AG04450 (cell line): ENCODE data around the gene STXBP5. TPM values are rescaled to one million over a fixed set of nuclear protein-coding genes. Genes with fewer than 3 reads are reported as not detected.

Experiments used
- CTCF ChIA-PET: fragments of 300-600, 350-600 bp; formaldehyde crosslinking; extraction: SDS; loops from one replicate; lab custom pipeline; 2022; ENCODE audit warnings: antibody characterized with exemption, inconsistent platforms; lab: Charles Lee
- POLR2A ChIA-PET: fragments of 350-600 bp; formaldehyde crosslinking; extraction: SDS; loops from one replicate; lab custom pipeline; 2021; ENCODE audit warnings: antibody characterized with exemption, inconsistent platforms; lab: Yijun Ruan, JAX
- DNase-seq: peaks from one replicate; pipeline ENCODE4 v3.0.0-alpha.2; 2011; ENCODE audit warnings: low read depth, low spot score
- H3K27ac ChIP-seq: one replicate; pipeline ENCODE4 v1.5.1; 2012; ENCODE audit warnings: low read depth, low read length, control low read depth
- H3K27me3 ChIP-seq: one replicate; pipeline ENCODE4 v1.6.0; 2012; ENCODE audit warnings: low read length; ENCODE audit not compliant: control insufficient read depth, insufficient read depth
- H3K4me3 ChIP-seq: 2 replicates; pipeline ENCODE4 v1.5.1; 2011; ENCODE audit warnings: mild to moderate bottlenecking, low read depth, low read length, control low read depth
- H3K9me3 ChIP-seq: 2 replicates; pipeline ENCODE4 v1.5.1; 2012; ENCODE audit warnings: low read length; ENCODE audit not compliant: control insufficient read depth, insufficient read depth
- CTCF ChIP-seq: IDR thresholded peaks from 2 replicates; pipeline ENCODE4 v1.5.1; 2011; ENCODE audit warnings: low read depth, low read length, control low read depth, inconsistent platforms
- polyA plus RNA-seq: library from polyadenylated mRNA; depleted of rRNA; stranded (reverse); fragments of >200 nt; gene quantifications from 2 replicates; pipeline ENCODE4 v1.2.3, GENCODE V29; 2011

The STXBP5 gene
- polyA plus RNA-seq, 1 experiment = 40.0 TPM

GRCh38 chr6:147274012-147274411 is 69.8 kb downstream of the STXBP5 start:
- no peaks in the 10 kb centered on the region for H3K9me3 ChIP-seq
- no peak overlapping the region for H3K27ac ChIP-seq
- no peak overlapping the region for H3K4me3 ChIP-seq
- no peak for DNase-seq
- no peaks in the 10 kb centered on the region for H3K27me3 ChIP-seq
- no peak for TF ChIP-seq CTCF
- ChIA-PET CTCF (interaction anchor here (0.6 to 1.0 kb wide), 3 partner anchors 9 to 418 kb away, joined by 3 to 5 read pairs (median 4); no protein-coding TSS in a partner anchor), POLR2A (no interaction called here)

- DNase-seq = no peak
- Histone ChIP-seq H3K27me3 (no peaks in the 10 kb centered on the region), H3K4me3 (no peak overlapping the region), H3K9me3 (no peaks in the 10 kb centered on the region), H3K27ac (no peak overlapping the region)
- POLR2A ChIA-PET = no interaction called here
- CTCF ChIA-PET = interaction anchor here (0.6 to 0.7 kb wide), 2 partner anchors 419 to 498 kb away, joined by 3 to 5 read pairs; no protein-coding TSS in a partner anchor
- TF ChIP-seq CTCF = no peak
These were observed 70.6 kb downstream of the STXBP5 start for GRCh38 chr6:147274776-147275175.

GRCh38 chr6:147278891-147279290 is 74.7 kb downstream of the STXBP5 start:
- no peak for TF ChIP-seq CTCF
- POLR2A ChIA-PET = no interaction called here
- H3K27ac ChIP-seq = no peak overlapping the region

GRCh38 chr6:147279427-147279826 is 75.2 kb downstream of the STXBP5 start:
- TF ChIP-seq CTCF = no peak
- Histone ChIP-seq H3K27ac (no peak overlapping the region), H3K27me3 (no peaks in the 10 kb centered on the region), H3K4me3 (no peak overlapping the region), H3K9me3 (no peaks in the 10 kb centered on the region)
- CTCF ChIA-PET = interaction anchor here (1.2 kb wide), 1 partner anchor 423 kb away, joined by 3 read pairs; no protein-coding TSS in a partner anchor
- POLR2A ChIA-PET = no interaction called here
- DNase-seq = no peak

More at GRCh38 chr6:147278891-147279290, 74.7 kb downstream of the STXBP5 start:
- CTCF ChIA-PET = interaction anchor here (1.2 kb wide), 1 partner anchor 422 kb away, joined by 3 read pairs; no protein-coding TSS in a partner anchor
- H3K4me3 ChIP-seq = no peak overlapping the region
- DNase-seq = no peak
- H3K9me3 ChIP-seq = no peaks in the 10 kb centered on the region
- H3K27me3 ChIP-seq = no peaks in the 10 kb centered on the region

GRCh38 chr6:147281895-147282565 is 77.8 kb downstream of the STXBP5 start:
- POLR2A ChIA-PET = no interaction called here
- no peak for TF ChIP-seq CTCF
- Histone ChIP-seq H3K4me3 (no peak overlapping the region), H3K9me3 (no peaks in the 10 kb centered on the region), H3K27me3 (no peaks in the 10 kb centered on the region), H3K27ac (no peak overlapping the region)
- no peak for DNase-seq
- CTCF ChIA-PET = interaction anchor here (1.1 kb wide), 2 partner anchors 8 to 456 kb away, joined by 3 to 4 read pairs; no protein-coding TSS in a partner anchor
